A549 (cell line): ENCODE results near the gene DCP2. TPM values are rescaled to one million over a fixed set of nuclear protein-coding genes. Genes with fewer than 3 reads are reported as not detected.

Experiments
- ATAC-seq, 2 experiments: fragments of 200-7000 bp in 1 of 2; fragments of >200 bp in 1 of 2; cut with Nextera tagmentation in 1 of 2; cut with Tn5 transposase in 1 of 2; 3 replicates each; pipeline versions ENCODE4 v1.8.0 to v1.9.1; 2018 to 2020; ENCODE audit warnings: mild to moderate bottlenecking in 1 of 2, moderate library complexity in 1 of 2
- CTCF ChIA-PET: fragments of 300-600 bp; sonication (Branson Sonifier 250); formaldehyde crosslinking; extraction: SDS; loops from one replicate; lab custom pipeline; 2021; ENCODE audit warnings: antibody characterized with exemption, inconsistent platforms; lab: Yijun Ruan, JAX
- POLR2A ChIA-PET: fragments of 350-600 bp; formaldehyde crosslinking; extraction: SDS; loops from one replicate; lab custom pipeline; 2021; ENCODE audit warnings: antibody characterized with exemption, inconsistent platforms; lab: Yijun Ruan, JAX
- DNase-seq, 2 experiments: peaks; one replicate each; pipeline versions ENCODE4 v3.0.0 to v3.0.0-alpha.2; 2011 to 2016; ENCODE audit warnings: low read depth in 1 of 2, low spot score in 1 of 2
- FAIRE-seq: peaks from 2 replicates; lab custom pipeline; 2011; peaks lifted over from hg19 to GRCh38; lab: Jason Lieb, UNC
- H3K27ac ChIP-seq, 2 experiments: fragments of >200 bp; sonication (Bioruptor Twin); formaldehyde crosslinking; 3 replicates each; pipeline ENCODE4 v1.5.1; 2016 to 2017
- H3K4me1 ChIP-seq: fragments of >200 bp; sonication (Bioruptor Twin); formaldehyde crosslinking; 3 replicates; pipeline ENCODE4 v1.6.1; 2016
- H3K4me2 ChIP-seq: fragments of >200 bp; sonication (Bioruptor Twin); formaldehyde crosslinking; 3 replicates; pipeline ENCODE4 v1.6.1; 2016
- H3K4me3 ChIP-seq: fragments of >200 bp; sonication (Bioruptor Twin); formaldehyde crosslinking; 3 replicates; pipeline ENCODE4 v1.5.1; 2016
- H3K9me3 ChIP-seq: fragments of >200 bp; sonication (Bioruptor Twin); formaldehyde crosslinking; 3 replicates; pipeline ENCODE4 v1.6.1; 2016
- BHLHE40 ChIP-seq: IDR thresholded peaks from 2 replicates; pipeline ENCODE4 v1.6.1; 2012; ENCODE audit warnings: low read depth, low read length, inconsistent platforms
- CBX8 ChIP-seq: fragments of 200-600 bp; sonication (generic); IDR thresholded peaks from 2 replicates; pipeline ENCODE4 v1.6.1; 2016
- CEBPB ChIP-seq, 2 experiments: fragments of >200 bp in 1 of 2; sonication (Bioruptor Twin) in 1 of 2; formaldehyde crosslinking in 1 of 2; IDR thresholded peaks; 2 replicates each; pipeline ENCODE4 v1.6.1; 2012 to 2016
- CHD2 ChIP-seq: fragments of 150-350 bp; IDR thresholded peaks from 2 replicates; pipeline ENCODE4 v1.6.1; 2014; ENCODE audit warnings: low read length; ENCODE audit not compliant: partially characterized antibody
- CHD4 ChIP-seq: fragments of 200-600 bp; sonication (generic); IDR thresholded peaks from 2 replicates; pipeline ENCODE4 v1.6.1; 2016; ENCODE audit warnings: antibody characterized with exemption, mild to moderate bottlenecking, borderline replicate concordance
- FOSB ChIP-seq: fragments of 250-450 bp; sonication (Bioruptor Pico); IDR thresholded peaks from 2 replicates; pipeline ENCODE4 v1.5.0; 2020; ENCODE audit warnings: mild to moderate bottlenecking, moderate library complexity
- HDAC2 ChIP-seq: fragments of 200-600 bp; sonication (generic); IDR thresholded peaks from 2 replicates; pipeline ENCODE4 v1.6.1; 2016
- JUN ChIP-seq, 2 experiments: fragments of >200 bp; sonication (Bioruptor Twin); formaldehyde crosslinking; IDR thresholded peaks; 2 replicates in 1 of 2; 3 replicates in 1 of 2; pipeline ENCODE4 v1.6.1; 2016 to 2017
- MAFK ChIP-seq: fragments of 450-650 bp; IDR thresholded peaks from 2 replicates; pipeline ENCODE4 v1.6.1; 2014; ENCODE audit not compliant: partially characterized antibody
- MAZ ChIP-seq: fragments of 150-350 bp; IDR thresholded peaks from 2 replicates; pipeline ENCODE4 v1.6.1; 2014; ENCODE audit warnings: antibody characterized with exemption, low read depth, low read length, borderline replicate concordance
- MYC ChIP-seq: IDR thresholded peaks from 2 replicates; pipeline ENCODE4 v1.6.1; 2012; ENCODE audit warnings: mild to moderate bottlenecking, inconsistent platforms, low read length, improper control_type of control experiment, borderline replicate concordance
- NFE2L2 ChIP-seq: fragments of 150-350 bp; conservative IDR thresholded peaks from 2 replicates; pipeline ENCODE4 v1.6.1; 2014; ENCODE audit warnings: low read length
- NPAS2 ChIP-seq: fragments of 250-450 bp; sonication (Bioruptor Pico); IDR thresholded peaks from 2 replicates; pipeline ENCODE4 v1.8.0; 2022; ENCODE audit warnings: mild to moderate bottlenecking, moderate library complexity, borderline replicate concordance
- PHF8 ChIP-seq: fragments of 200-600 bp; sonication (generic); IDR thresholded peaks from 2 replicates; pipeline ENCODE4 v1.6.1; 2016; ENCODE audit warnings: low read depth, mild to moderate bottlenecking, antibody characterized with exemption, moderate library complexity, borderline replicate concordance
- RFX5 ChIP-seq: fragments of 450-650 bp; IDR thresholded peaks from 2 replicates; pipeline ENCODE4 v1.7.1; 2014; ENCODE audit warnings: antibody characterized with exemption, mild to moderate bottlenecking, moderate library complexity
- RNF2 ChIP-seq: fragments of 200-600 bp; sonication (generic); IDR thresholded peaks from 2 replicates; pipeline ENCODE4 v1.6.1; 2016; ENCODE audit warnings: low read depth, mild to moderate bottlenecking, antibody characterized with exemption, moderate library complexity, borderline replicate concordance
- SMC3 ChIP-seq: fragments of >200 bp; sonication (Bioruptor Twin); formaldehyde crosslinking; IDR thresholded peaks from 3 replicates; pipeline ENCODE4 v1.6.1; 2018; ENCODE audit warnings: inconsistent platforms
- SREBF2 ChIP-seq: fragments of 450-650 bp; IDR thresholded peaks from 2 replicates; pipeline ENCODE4 v1.6.1; 2014; ENCODE audit warnings: mild to moderate bottlenecking, moderate library complexity
- WGBS: methylation state at CpG from one replicate; pipeline ENCODE4 v1.1.6; 2017; ENCODE audit errors: missing lambda C conversion rate; 5-methylcytosine and 5-hydroxymethylcytosine counted together
- polyA plus RNA-seq, 4 experiments: library from polyadenylated mRNA; depleted of rRNA in 3 of 4; stranded (reverse); fragments of >200 nt; fragmentation: RNase III in 1 of 4; extraction: RNeasy Plus Mini Kit Qiagen cat#74134 plus additional on column Dnase treatment in 1 of 4; gene quantifications; 2 replicates in 3 of 4; 3 replicates in 1 of 4; pipeline ENCODE4 v1.2.3, GENCODE V29; 2011 to 2017
- TF ChIP-seq, protein P1 (sequence below): fragments of 150-350 bp; IDR thresholded peaks from 2 replicates; pipeline ENCODE4 v1.6.1; 2014; ENCODE audit warnings: low read depth, mild to moderate bottlenecking, low read length
- TF ChIP-seq, protein P2 (sequence below): fragments of 200-600 bp; sonication (generic); IDR thresholded peaks from 2 replicates; pipeline ENCODE4 v1.6.1; 2016; ENCODE audit warnings: antibody characterized with exemption, mild to moderate bottlenecking, moderate library complexity

DCP2 gene
- polyA plus RNA-seq, 2 of the 4 experiments (the other 2 are of a cell fraction) = 7.2 to 16.1 TPM

GRCh38 chr5:112933651-112934365 is 42.8 kb upstream of the DCP2 start:
- POLR2A ChIA-PET = no interaction called here
- TF ChIP-seq CEBPB (IDR thresholded peaks at IDR 0.05) = no peak
- no peak for TF ChIP-seq NPAS2 (CRISPR knock-in tag)
- TF ChIP-seq NFE2L2 = no peak
- TF ChIP-seq SMC3 = no peak
- TF ChIP-seq, protein P1, sequence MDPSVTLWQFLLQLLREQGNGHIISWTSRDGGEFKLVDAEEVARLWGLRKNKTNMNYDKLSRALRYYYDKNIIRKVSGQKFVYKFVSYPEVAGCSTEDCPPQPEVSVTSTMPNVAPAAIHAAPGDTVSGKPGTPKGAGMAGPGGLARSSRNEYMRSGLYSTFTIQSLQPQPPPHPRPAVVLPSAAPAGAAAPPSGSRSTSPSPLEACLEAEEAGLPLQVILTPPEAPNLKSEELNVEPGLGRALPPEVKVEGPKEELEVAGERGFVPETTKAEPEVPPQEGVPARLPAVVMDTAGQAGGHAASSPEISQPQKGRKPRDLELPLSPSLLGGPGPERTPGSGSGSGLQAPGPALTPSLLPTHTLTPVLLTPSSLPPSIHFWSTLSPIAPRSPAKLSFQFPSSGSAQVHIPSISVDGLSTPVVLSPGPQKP = no peak
- TF ChIP-seq, all 56 proteins: peak for 0
- no peak for ATAC-seq

GRCh38 chr5:112934366-112934663 is 42.3 kb upstream of the DCP2 start:
- ChIA-PET CTCF (interaction anchor here (1.1 to 2.3 kb wide), 2 partner anchors 12 to 17 kb away, joined by 3 to 12 read pairs; partner anchors contain the start of gene REEP5), POLR2A (no interaction called here)
- Histone ChIP-seq H3K9me3 (no peaks in the 10 kb centered on the region), H3K4me3 (no peak overlapping the region), H3K27ac (no peak overlapping the region), H3K4me1 (0 out of 3 replicates have a peak, but pooled peaks cover 7% of the 10 kb centered on the region), H3K4me2 (no peak overlapping the region)
- no peak for TF ChIP-seq FOSB (CRISPR knock-in tag)
- no peak for TF ChIP-seq MAZ
- no peak for DNase-seq
- no peak for FAIRE-seq
- no peak for ATAC-seq

More at GRCh38 chr5:112933651-112934365, 42.8 kb upstream of the DCP2 start:
- Histone ChIP-seq H3K4me3 (no peak overlapping the region), H3K27ac (no peak overlapping the region), H3K4me1 (0 out of 3 replicates have a peak, but pooled peaks cover 7% of the 10 kb centered on the region), H3K4me2 (no peak overlapping the region), H3K9me3 (no peaks in the 10 kb centered on the region)
- CTCF ChIA-PET = interaction anchor here (1.1 to 2.3 kb wide), 2 partner anchors 12 to 17 kb away, joined by 3 to 12 read pairs; partner anchors contain the start of gene REEP5
- FAIRE-seq = no peak
- no peak for DNase-seq
- WGBS = 100% methylated on average over 1 of the region's 1 CpG

- DNase-seq = no peak
- WGBS = 83% methylated on average over 5 of the region's 5 CpGs
- POLR2A ChIA-PET = no interaction called here
These were observed 40.9 kb upstream of the DCP2 start for GRCh38 chr5:112935675-112936074.

More at GRCh38 chr5:112935675-112936074, 40.9 kb upstream of the DCP2 start:
- ATAC-seq (no peak), FAIRE-seq (no peak)
- H3K4me2 ChIP-seq = no peak overlapping the region
- TF ChIP-seq MAFK = no peak
- TF ChIP-seq MYC = no peak
- no peak for TF ChIP-seq RNF2
- no peak for TF ChIP-seq RFX5
- TF ChIP-seq CHD4 = no peak
- no peak for TF ChIP-seq JUN (IDR thresholded peaks at IDR 0.05)
- no peak for TF ChIP-seq CBX8
- no peak for TF ChIP-seq NPAS2 (CRISPR knock-in tag)
- no peak for TF ChIP-seq SREBF2
- TF ChIP-seq, protein P2, sequence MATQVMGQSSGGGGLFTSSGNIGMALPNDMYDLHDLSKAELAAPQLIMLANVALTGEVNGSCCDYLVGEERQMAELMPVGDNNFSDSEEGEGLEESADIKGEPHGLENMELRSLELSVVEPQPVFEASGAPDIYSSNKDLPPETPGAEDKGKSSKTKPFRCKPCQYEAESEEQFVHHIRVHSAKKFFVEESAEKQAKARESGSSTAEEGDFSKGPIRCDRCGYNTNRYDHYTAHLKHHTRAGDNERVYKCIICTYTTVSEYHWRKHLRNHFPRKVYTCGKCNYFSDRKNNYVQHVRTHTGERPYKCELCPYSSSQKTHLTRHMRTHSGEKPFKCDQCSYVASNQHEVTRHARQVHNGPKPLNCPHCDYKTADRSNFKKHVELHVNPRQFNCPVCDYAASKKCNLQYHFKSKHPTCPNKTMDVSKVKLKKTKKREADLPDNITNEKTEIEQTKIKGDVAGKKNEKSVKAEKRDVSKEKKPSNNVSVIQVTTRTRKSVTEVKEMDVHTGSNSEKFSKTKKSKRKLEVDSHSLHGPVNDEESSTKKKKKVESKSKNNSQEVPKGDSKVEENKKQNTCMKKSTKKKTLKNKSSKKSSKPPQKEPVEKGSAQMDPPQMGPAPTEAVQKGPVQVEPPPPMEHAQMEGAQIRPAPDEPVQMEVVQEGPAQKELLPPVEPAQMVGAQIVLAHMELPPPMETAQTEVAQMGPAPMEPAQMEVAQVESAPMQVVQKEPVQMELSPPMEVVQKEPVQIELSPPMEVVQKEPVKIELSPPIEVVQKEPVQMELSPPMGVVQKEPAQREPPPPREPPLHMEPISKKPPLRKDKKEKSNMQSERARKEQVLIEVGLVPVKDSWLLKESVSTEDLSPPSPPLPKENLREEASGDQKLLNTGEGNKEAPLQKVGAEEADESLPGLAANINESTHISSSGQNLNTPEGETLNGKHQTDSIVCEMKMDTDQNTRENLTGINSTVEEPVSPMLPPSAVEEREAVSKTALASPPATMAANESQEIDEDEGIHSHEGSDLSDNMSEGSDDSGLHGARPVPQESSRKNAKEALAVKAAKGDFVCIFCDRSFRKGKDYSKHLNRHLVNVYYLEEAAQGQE = no peak
- no peak for TF ChIP-seq CHD2
- TF ChIP-seq PHF8 = no peak
- TF ChIP-seq FOSB (CRISPR knock-in tag) = no peak
- TF ChIP-seq HDAC2 = no peak
- TF ChIP-seq BHLHE40 = no peak
- no peaks in the 10 kb centered on the region for H3K9me3 ChIP-seq
- no peak overlapping the region for H3K4me3 ChIP-seq
- no peak overlapping the region for H3K27ac ChIP-seq
- CTCF ChIA-PET = interaction anchor here (0.9 to 1.4 kb wide), 2 partner anchors 12 to 25 kb away, joined by 3 to 6 read pairs; no protein-coding TSS in a partner anchor
- H3K4me1 ChIP-seq = 0 out of 3 replicates have a peak, but pooled peaks cover 7% of the 10 kb centered on the region
